ENCODE data around the gene C10orf105. TPM values are rescaled to one million over a fixed set of nuclear protein-coding genes. Genes with fewer than 3 reads are reported as not detected.

The C10orf105 gene
- total RNA-seq (under 1 TPM; 0.15 to 0.45 (median 0.16) TPM), total RNA-seq (0.15 to 4.7 (median 0.73) reads per million in 29 experiments)
- 0.15 TPM for total RNA-seq (2013)

- H3K4me1 Mint-ChIP-seq: peaks cover 42 to 64% (median 48%) of the 10 kb centered on the region in 3 donors
- Histone ChIP-seq H3K27ac (ENCODE audit: low read length) (no peak within 1 kb of the TSS), H3K36me3 (ENCODE audit: control insufficient read depth in 2 of 2, extremely low read depth in 1 of 2, insufficient read depth in 1 of 2, low read length in 1 of 2) (no peaks in the 10 kb centered on the region), H3K4me1 (ENCODE audit: control insufficient read depth in 1 of 2, extremely low read depth in 1 of 2, insufficient read depth in 2 of 2, low read length in 2 of 2) (peaks cover 16 to 75% of the 10 kb centered on the region in 2 experiments), H3K9me3 (no peaks in the 10 kb centered on the region), H3K4me3 (ENCODE audit: control insufficient read depth in 1 of 2, extremely low read depth in 1 of 2, low read length in 1 of 2) (no peak within 1 kb of the TSS), H3K27me3 (replicated peaks in 1 of 2; ENCODE audit: control insufficient read depth in 2 of 2, extremely low read depth in 1 of 2, insufficient read depth in 2 of 2, low read length in 1 of 2) (no peaks in the 10 kb centered on the region)
- no peaks in the 10 kb centered on the region for H3K27me3 Mint-ChIP-seq
- H3K36me3 Mint-ChIP-seq: no peaks in the 10 kb centered on the region
- ATAC-seq (replicated peaks in 1 of 4) (no peak), DNase-seq (no peak)
- no peak within 1 kb of the TSS for H3K27ac Mint-ChIP-seq
- CTCF ChIA-PET: interaction anchor here in 1 of 2 donors (1.3 kb wide), 1 partner anchor 54 kb away, joined by 3 read pairs; the partner anchor contains the start of gene VSIR
- H3K4me3 Mint-ChIP-seq: no peak within 1 kb of the TSS
- POLR2A ChIA-PET: no interaction called here
- 94% methylated on average over 14 of the region's 14 CpGs for WGBS (ENCODE audit: insufficient coverage)
- no peaks in the 10 kb centered on the region for H3K9me3 Mint-ChIP-seq
Measured at GRCh38 chr10:71719464-71720201, at the start of gene C10orf105. C10orf105 (minus strand) TSS chr10:71719778; CDS start chr10:71716337, 3,441 bp downstream.

- Histone ChIP-seq H3K9me3 (no peaks in the 10 kb centered on the region), H3K27ac (ENCODE audit: low read length) (peak overlapping the region; percentile 82), H3K36me3 (ENCODE audit: control insufficient read depth in 2 of 2, extremely low read depth in 1 of 2, insufficient read depth in 1 of 2, low read length in 1 of 2) (peaks cover 8 to 66% of the 10 kb centered on the region in 2 donors), H3K4me3 (ENCODE audit: control insufficient read depth in 1 of 2, extremely low read depth in 1 of 2, low read length in 1 of 2) (peak overlapping the region; percentile 7 to 17), H3K27me3 (replicated peaks in 1 of 2; ENCODE audit: control insufficient read depth in 2 of 2, extremely low read depth in 1 of 2, insufficient read depth in 2 of 2, low read length in 1 of 2) (no peaks in the 10 kb centered on the region), H3K4me1 (ENCODE audit: control insufficient read depth in 1 of 2, extremely low read depth in 1 of 2, insufficient read depth in 2 of 2, low read length in 2 of 2) (peaks cover 43 to 97% of the 10 kb centered on the region in 2 experiments)
- 81% methylated on average over 9 of the region's 10 CpGs for WGBS (ENCODE audit: insufficient coverage)
- DNase-seq: no peak
- ChIA-PET CTCF (interaction anchor here in 1 of 2 donors (1.0 to 1.3 kb wide), 3 partner anchors 10 to 59 kb away, joined by 3 to 8 read pairs (median 3); no protein-coding TSS in a partner anchor), POLR2A (interaction anchor here in 1 of 2 donors (0.7 to 1.5 kb wide), 2 partner anchors 10 to 390 kb away, joined by 3 to 4 read pairs; no protein-coding TSS in a partner anchor)
- peaks cover 28% of the 10 kb centered on the region for H3K36me3 Mint-ChIP-seq
- H3K4me3 Mint-ChIP-seq: peak overlapping the region in 2 of 3 donors; percentile 61 to 97
- no peaks in the 10 kb centered on the region for H3K27me3 Mint-ChIP-seq
- H3K27ac Mint-ChIP-seq: peak overlapping the region; percentile 97 to 98
- H3K4me1 Mint-ChIP-seq: peaks cover 89 to 95% (median 91%) of the 10 kb centered on the region in 3 donors
- no peaks in the 10 kb centered on the region for H3K9me3 Mint-ChIP-seq
- ATAC-seq (replicated peaks in 1 of 4): no peak
Measured at GRCh38 chr10:71767420-71768035, 48.0 kb upstream of the C10orf105 start.

GRCh38 chr10:71766717-71767419, 47.3 kb upstream of the C10orf105 start:
- no peaks in the 10 kb centered on the region for H3K9me3 Mint-ChIP-seq
- peak overlapping the region; percentile 97 to 98 for H3K27ac Mint-ChIP-seq
- Histone ChIP-seq H3K36me3 (ENCODE audit: control insufficient read depth in 2 of 2, extremely low read depth in 1 of 2, insufficient read depth in 1 of 2, low read length in 1 of 2) (peaks cover 11 to 73% of the 10 kb centered on the region in 2 donors), H3K27ac (ENCODE audit: low read length) (peak overlapping the region; percentile 82), H3K4me3 (ENCODE audit: control insufficient read depth in 1 of 2, extremely low read depth in 1 of 2, low read length in 1 of 2) (peak overlapping the region in 1 of 2 donors; percentile 5), H3K9me3 (no peaks in the 10 kb centered on the region), H3K4me1 (ENCODE audit: control insufficient read depth in 1 of 2, extremely low read depth in 1 of 2, insufficient read depth in 2 of 2, low read length in 2 of 2) (peaks cover 45 to 97% of the 10 kb centered on the region in 2 experiments), H3K27me3 (replicated peaks in 1 of 2; ENCODE audit: control insufficient read depth in 2 of 2, extremely low read depth in 1 of 2, insufficient read depth in 2 of 2, low read length in 1 of 2) (no peaks in the 10 kb centered on the region)
- ChIA-PET CTCF (interaction anchor here in 1 of 2 donors (1.0 to 1.3 kb wide), 2 partner anchors 9 to 24 kb away, joined by 3 to 8 read pairs; no protein-coding TSS in a partner anchor), POLR2A (no interaction called here)
- peaks cover 28% of the 10 kb centered on the region for H3K36me3 Mint-ChIP-seq
- no peak for ATAC-seq (replicated peaks in 1 of 4)
- H3K4me3 Mint-ChIP-seq: peak overlapping the region in 2 of 3 donors; percentile 61 to 97
- H3K27me3 Mint-ChIP-seq: no peaks in the 10 kb centered on the region
- peak in 2 of 35 experiments; percentile 32 to 38 for DNase-seq
- whole genome bisulfite sequencing (ENCODE audit: insufficient coverage): 53% methylated on average over 7 of the region's 10 CpGs
- peaks cover 92 to 96% (median 95%) of the 10 kb centered on the region in 3 donors for H3K4me1 Mint-ChIP-seq

GRCh38 chr10:71765906-71766716, 46.5 kb upstream of the C10orf105 start:
- Mint-ChIP-seq H3K4me1 (peaks cover 92 to 96% (median 96%) of the 10 kb centered on the region in 3 donors), H3K27me3 (no peaks in the 10 kb centered on the region), H3K27ac (peak overlapping the region; percentile 97 to 98), H3K4me3 (peak overlapping the region in 1 of 3 donors; percentile 97), H3K9me3 (no peaks in the 10 kb centered on the region), H3K36me3 (peaks cover 35% of the 10 kb centered on the region)
- Histone ChIP-seq H3K4me1 (ENCODE audit: control insufficient read depth in 1 of 2, extremely low read depth in 1 of 2, insufficient read depth in 2 of 2, low read length in 2 of 2) (peaks cover 39 to 97% of the 10 kb centered on the region in 2 experiments), H3K27me3 (replicated peaks in 1 of 2; ENCODE audit: control insufficient read depth in 2 of 2, extremely low read depth in 1 of 2, insufficient read depth in 2 of 2, low read length in 1 of 2) (no peaks in the 10 kb centered on the region), H3K4me3 (ENCODE audit: control insufficient read depth in 1 of 2, extremely low read depth in 1 of 2, low read length in 1 of 2) (no peak overlapping the region), H3K9me3 (no peaks in the 10 kb centered on the region), H3K36me3 (ENCODE audit: control insufficient read depth in 2 of 2, extremely low read depth in 1 of 2, insufficient read depth in 1 of 2, low read length in 1 of 2) (peaks cover 16 to 80% of the 10 kb centered on the region in 2 donors), H3K27ac (ENCODE audit: low read length) (peak overlapping the region; percentile 82)
- CTCF ChIA-PET: interaction anchor here in 1 of 2 donors (1.0 to 1.3 kb wide), 2 partner anchors 8 to 24 kb away, joined by 3 to 8 read pairs; no protein-coding TSS in a partner anchor
- POLR2A ChIA-PET: no interaction called here
- no peak for ATAC-seq (replicated peaks in 1 of 4)
- WGBS (ENCODE audit: insufficient coverage): 91% methylated on average over 13 of the region's 22 CpGs
- no peak for DNase-seq

- Histone ChIP-seq H3K27me3 (replicated peaks in 1 of 2; ENCODE audit: control insufficient read depth in 2 of 2, extremely low read depth in 1 of 2, insufficient read depth in 2 of 2, low read length in 1 of 2) (no peaks in the 10 kb centered on the region), H3K27ac (ENCODE audit: low read length) (peak overlapping the region; percentile 63), H3K4me3 (ENCODE audit: control insufficient read depth in 1 of 2, extremely low read depth in 1 of 2, low read length in 1 of 2) (no peak overlapping the region), H3K4me1 (ENCODE audit: control insufficient read depth in 1 of 2, extremely low read depth in 1 of 2, insufficient read depth in 2 of 2, low read length in 2 of 2) (peaks cover 41 to 97% of the 10 kb centered on the region in 2 experiments), H3K9me3 (no peaks in the 10 kb centered on the region), H3K36me3 (ENCODE audit: control insufficient read depth in 2 of 2, extremely low read depth in 1 of 2, insufficient read depth in 1 of 2, low read length in 1 of 2) (peaks cover 16 to 85% of the 10 kb centered on the region in 2 donors)
- H3K36me3 Mint-ChIP-seq: peaks cover 41% of the 10 kb centered on the region
- 100% methylated on average over 2 of the region's 8 CpGs for WGBS (ENCODE audit: insufficient coverage)
- ChIA-PET CTCF (interaction anchor here in 1 of 2 donors (1.2 kb wide), 1 partner anchor 8 kb away, joined by 3 read pairs; the partner anchor contains the start of gene VSIR), POLR2A (no interaction called here)
- H3K4me1 Mint-ChIP-seq: peaks cover 92 to 96% (median 96%) of the 10 kb centered on the region in 3 donors
- H3K4me3 Mint-ChIP-seq: peak overlapping the region in 1 of 3 donors; percentile 97
- DNase-seq (no peak), ATAC-seq (replicated peaks in 1 of 4) (no peak)
- no peaks in the 10 kb centered on the region for H3K27me3 Mint-ChIP-seq
- peak overlapping the region; percentile 85 to 98 for H3K27ac Mint-ChIP-seq
- H3K9me3 Mint-ChIP-seq: no peaks in the 10 kb centered on the region
Measured at GRCh38 chr10:71765176-71765904, 45.8 kb upstream of the C10orf105 start.
